Measurements from ENCODE around the gene NEDD4L. TPM values are rescaled to one million over a fixed set of nuclear protein-coding genes. Genes with fewer than 3 reads are reported as not detected.
"Not testable (repeated sequence)": the region's sequence is repeated elsewhere in the genome, so short reads cannot be mapped to it uniquely, and the experiment has no call there.

NEDD4L gene
- total RNA-seq, 1 donor from 2014 or later: 15.6 TPM

- intact Hi-C loops (cut with DNase I): no loop called here
- Histone ChIP-seq H3K9me3 (no peaks in the 10 kb centered on the region), H3K27me3 (no peaks in the 10 kb centered on the region), H3K4me1 (no peaks in the 10 kb centered on the region), H3K36me3 (no peaks in the 10 kb centered on the region), H3K27ac (no peak overlapping the region), H3K4me3 (no peak overlapping the region)
- no peak for DNase-seq (ENCODE audit: low spot score in 2 of 2)
- no peak for TF ChIP-seq CTCF (IDR thresholded peaks at IDR 0.05)
Measured at GRCh38 chr18:58429442-58429841, 385.4 kb downstream of the NEDD4L start.

- H3K27ac ChIP-seq: no peak overlapping the region
- intact Hi-C loops (cut with DNase I): no loop called here
- TF ChIP-seq CTCF (IDR thresholded peaks at IDR 0.05): no peak
- no peaks in the 10 kb centered on the region for H3K4me1 ChIP-seq
- no peaks in the 10 kb centered on the region for H3K36me3 ChIP-seq
- no peaks in the 10 kb centered on the region for H3K9me3 ChIP-seq
- no peak overlapping the region for H3K4me3 ChIP-seq
- DNase-seq (ENCODE audit: low spot score in 2 of 2): no peak
- no peaks in the 10 kb centered on the region for H3K27me3 ChIP-seq
Measured at GRCh38 chr18:58431215-58431614, 387.2 kb downstream of the NEDD4L start.

- TF ChIP-seq CTCF (IDR thresholded peaks at IDR 0.05): no peak
- Histone ChIP-seq H3K4me3 (no peak overlapping the region), H3K27me3 (no peaks in the 10 kb centered on the region), H3K9me3 (no peaks in the 10 kb centered on the region), H3K36me3 (no peaks in the 10 kb centered on the region), H3K27ac (no peak overlapping the region), H3K4me1 (no peaks in the 10 kb centered on the region)
- no peak for DNase-seq (ENCODE audit: low spot score in 2 of 2)
- intact Hi-C loops (cut with DNase I): no loop called here
Measured at GRCh38 chr18:58432050-58432727, 388.2 kb downstream of the NEDD4L start.

GRCh38 chr18:58435221-58436005, 391.4 kb downstream of the NEDD4L start:
- DNase-seq (ENCODE audit: low spot score in 2 of 2); H3K9me3 ChIP-seq; H3K36me3 ChIP-seq; H3K4me3 ChIP-seq; H3K4me1 ChIP-seq; H3K27ac ChIP-seq; intact Hi-C loops (cut with DNase I); H3K27me3 ChIP-seq: not testable (repeated sequence)

GRCh38 chr18:58438161-58438957, 394.3 kb downstream of the NEDD4L start:
- TF ChIP-seq CTCF (IDR thresholded peaks at IDR 0.05): no peak
- Histone ChIP-seq H3K36me3 (no peaks in the 10 kb centered on the region), H3K27me3 (no peaks in the 10 kb centered on the region), H3K27ac (no peak overlapping the region), H3K4me3 (peak overlapping the region; percentile 12 to 30), H3K9me3 (no peaks in the 10 kb centered on the region), H3K4me1 (no peaks in the 10 kb centered on the region)
- no peak for DNase-seq (ENCODE audit: low spot score in 2 of 2)
- intact Hi-C loops (cut with DNase I): no loop called here

GRCh38 chr18:58438958-58439300, 394.9 kb downstream of the NEDD4L start:
- intact Hi-C loops (cut with DNase I): no loop called here
- no peak overlapping the region for H3K27ac ChIP-seq
- no peaks in the 10 kb centered on the region for H3K27me3 ChIP-seq
- H3K9me3 ChIP-seq: no peaks in the 10 kb centered on the region
- H3K4me1 ChIP-seq: no peaks in the 10 kb centered on the region
- H3K4me3 ChIP-seq: peak overlapping the region; percentile 12 to 30
- no peaks in the 10 kb centered on the region for H3K36me3 ChIP-seq
- DNase-seq (ENCODE audit: low spot score in 2 of 2): no peak
- TF ChIP-seq CTCF (IDR thresholded peaks at IDR 0.05): no peak

Measured in ascending aorta (tissue), 2 donors.